A549 treated with GW870086 at 1 μM for 4 hours (cell line): ENCODE results near the gene ZNF518A. TPM values are rescaled to one million over a fixed set of nuclear protein-coding genes. Genes with fewer than 3 reads are reported as not detected.

Experiments used
- total RNA-seq: library from RNA; stranded (reverse); fragments of 200-300 nt; extraction: Qiagen RNA extraction; gene quantifications from 5 replicates; pipeline ENCODE4 v1.2.3, GENCODE V29; 2022; ENCODE audit warnings: low read depth

Gene ZNF518A
- total RNA-seq, result 4.4 to 8.2 TPM (median 6.8 TPM) in 5 replicates

GRCh38 chr10:96129387-96130325 is at the start of gene ZNF518A:
TSS of gene ZNF518A (plus strand) at chr10:96130297. CDS start at chr10:96156323, 26,026 bp downstream.

Other genes with a start within 250 kb of the ZNF518A start
- gene CC2D2B, start 222.3 kb upstream of the ZNF518A start, total RNA-seq, result 0.10 TPM in 1 of 5 replicates, not detected in the others
- gene CCNJ, start 86.7 kb upstream of the ZNF518A start, total RNA-seq, result 5.0 to 7.5 TPM (median 7.2 TPM) in 5 replicates
- gene BLNK, start 141.3 kb downstream of the ZNF518A start, total RNA-seq, result not detected in 5 replicates
- not detected in 5 replicates for gene DNTT, start 174.1 kb downstream of the ZNF518A start, total RNA-seq
- not detected in 5 replicates for gene OPALIN, start 228.7 kb downstream of the ZNF518A start, total RNA-seq